VCaP (cell line): Measurements from ENCODE around the gene TMCO1.
A peak's percentile ranks its signal among the peaks of the same experiment; 100 is the strongest.
"Not testable (repeated sequence)": the region's sequence is repeated elsewhere in the genome, so short reads cannot be mapped to it uniquely, and the experiment has no call there.

Source experiments
- H3K27ac ChIP-seq: fragments of 450-650 bp; 2 replicates; pipeline ENCODE4 v1.5.1; 2017
- TF ChIP-seq, protein P1 (sequence below): fragments of 450-650 bp; conservative IDR thresholded peaks from 2 replicates; pipeline ENCODE4 v1.5.1; 2017; ENCODE audit warnings: mild to moderate bottlenecking, moderate library complexity

The TMCO1 gene, protein sequence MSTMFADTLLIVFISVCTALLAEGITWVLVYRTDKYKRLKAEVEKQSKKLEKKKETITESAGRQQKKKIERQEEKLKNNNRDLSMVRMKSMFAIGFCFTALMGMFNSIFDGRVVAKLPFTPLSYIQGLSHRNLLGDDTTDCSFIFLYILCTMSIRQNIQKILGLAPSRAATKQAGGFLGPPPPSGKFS

DNA sequence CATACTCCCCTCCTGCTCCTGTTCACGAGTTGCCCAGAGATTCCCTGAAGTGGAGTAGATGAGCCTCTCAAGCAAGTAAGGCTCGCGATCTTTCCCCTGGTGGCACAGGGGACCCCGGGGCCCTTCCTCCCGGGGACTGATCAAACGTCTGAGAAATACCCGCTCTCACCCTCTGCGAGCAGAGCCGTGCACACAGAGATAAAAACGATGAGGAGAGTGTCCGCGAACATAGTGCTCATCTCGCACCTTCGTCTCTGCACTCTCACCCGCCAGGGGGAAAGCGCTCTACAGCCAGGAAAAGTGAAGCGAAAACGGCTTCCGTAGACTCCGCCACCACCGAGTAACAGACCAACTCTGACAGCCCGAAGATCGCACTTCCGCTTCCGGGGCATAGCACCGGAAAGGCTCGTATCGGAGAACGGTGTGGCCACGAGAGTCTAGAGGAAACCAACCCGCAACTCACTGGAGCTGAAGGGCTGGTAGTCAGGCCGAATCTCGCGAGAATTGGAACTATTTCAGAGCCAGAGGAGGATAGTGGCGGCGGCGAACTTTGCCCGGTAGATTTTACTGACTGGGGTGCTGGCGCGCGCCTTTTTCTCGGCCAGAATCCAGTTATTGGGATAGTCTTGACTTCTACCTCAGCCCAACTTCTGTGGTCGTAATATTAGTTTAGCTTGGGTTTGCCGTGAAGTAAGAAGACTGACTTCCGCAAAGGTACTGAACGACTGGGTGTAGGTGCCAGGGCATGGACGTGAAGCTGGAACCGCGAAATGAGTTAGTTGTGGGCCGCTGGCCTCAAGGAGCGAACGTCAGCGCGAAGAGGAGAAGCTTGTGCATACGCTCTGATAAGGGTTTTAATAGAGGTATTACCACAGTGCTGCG is at the start of gene TMCO1:
TMCO1 (minus strand) TSS at position 356 of the 882 bp plus-strand sequence; CDS start at position 239, 117 bp downstream.
- TF ChIP-seq, protein P1, sequence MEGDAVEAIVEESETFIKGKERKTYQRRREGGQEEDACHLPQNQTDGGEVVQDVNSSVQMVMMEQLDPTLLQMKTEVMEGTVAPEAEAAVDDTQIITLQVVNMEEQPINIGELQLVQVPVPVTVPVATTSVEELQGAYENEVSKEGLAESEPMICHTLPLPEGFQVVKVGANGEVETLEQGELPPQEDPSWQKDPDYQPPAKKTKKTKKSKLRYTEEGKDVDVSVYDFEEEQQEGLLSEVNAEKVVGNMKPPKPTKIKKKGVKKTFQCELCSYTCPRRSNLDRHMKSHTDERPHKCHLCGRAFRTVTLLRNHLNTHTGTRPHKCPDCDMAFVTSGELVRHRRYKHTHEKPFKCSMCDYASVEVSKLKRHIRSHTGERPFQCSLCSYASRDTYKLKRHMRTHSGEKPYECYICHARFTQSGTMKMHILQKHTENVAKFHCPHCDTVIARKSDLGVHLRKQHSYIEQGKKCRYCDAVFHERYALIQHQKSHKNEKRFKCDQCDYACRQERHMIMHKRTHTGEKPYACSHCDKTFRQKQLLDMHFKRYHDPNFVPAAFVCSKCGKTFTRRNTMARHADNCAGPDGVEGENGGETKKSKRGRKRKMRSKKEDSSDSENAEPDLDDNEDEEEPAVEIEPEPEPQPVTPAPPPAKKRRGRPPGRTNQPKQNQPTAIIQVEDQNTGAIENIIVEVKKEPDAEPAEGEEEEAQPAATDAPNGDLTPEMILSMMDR = 0 out of 2 replicates have a peak, but pooled peaks have one; percentile 6
- peak within 1 kb of the TSS; percentile 79 for H3K27ac ChIP-seq

DNA sequence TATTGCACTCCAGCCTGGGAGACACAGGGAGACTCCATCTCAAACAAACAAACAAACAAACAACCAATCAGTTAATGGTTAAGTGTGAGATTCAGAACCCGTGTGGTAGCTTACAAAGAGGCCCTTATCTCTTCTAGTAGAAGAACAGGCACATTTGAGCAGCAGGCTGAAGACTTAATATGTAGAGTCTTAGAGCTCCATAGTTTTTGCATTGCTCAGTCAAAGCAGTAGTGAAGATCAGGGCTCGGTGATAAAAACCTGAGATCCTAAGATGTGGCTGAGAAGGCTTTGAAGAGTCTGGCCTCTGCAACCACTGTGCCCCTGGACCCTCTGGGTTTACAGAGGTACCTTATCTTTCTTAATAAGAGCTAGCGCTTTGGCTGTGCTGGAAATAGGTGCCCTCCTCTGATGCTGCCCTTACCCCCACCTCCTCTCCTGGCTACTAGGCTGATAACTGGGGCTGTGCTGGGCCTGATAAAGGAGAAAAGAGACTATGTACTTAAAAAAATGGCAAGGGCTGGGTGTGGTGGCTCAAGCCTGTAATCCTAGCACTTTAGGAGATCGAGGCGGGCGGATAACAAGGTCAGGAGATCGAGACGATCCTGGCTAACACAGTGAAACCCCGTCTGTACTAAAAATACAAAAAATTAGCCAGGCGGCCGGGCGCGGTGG is 48.3 kb upstream of the TMCO1 start:
- H3K27ac ChIP-seq = no peak overlapping the region
- TF ChIP-seq, protein P1 = no peak

DNA sequence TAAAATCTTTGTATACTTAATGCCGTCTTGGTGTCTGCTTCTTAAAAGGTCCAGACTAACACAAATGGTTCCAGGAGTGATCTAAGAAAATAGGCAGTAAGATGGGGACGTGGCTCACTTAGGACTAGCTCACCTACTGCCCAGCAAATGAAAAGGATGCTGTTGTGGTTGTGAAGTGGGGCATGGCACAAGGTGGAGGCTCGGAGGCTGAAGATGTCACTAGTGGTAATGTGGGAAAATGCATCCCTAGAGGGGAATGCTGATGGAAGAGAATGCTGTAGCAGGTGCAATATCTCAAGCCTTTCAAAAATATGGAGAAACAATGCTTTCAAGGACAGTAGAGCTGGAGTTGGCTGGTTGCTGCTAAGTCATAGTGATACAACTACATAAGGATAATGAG is 47.5 kb upstream of the TMCO1 start:
- no peak overlapping the region for H3K27ac ChIP-seq
- TF ChIP-seq, protein P1 = no peak

DNA sequence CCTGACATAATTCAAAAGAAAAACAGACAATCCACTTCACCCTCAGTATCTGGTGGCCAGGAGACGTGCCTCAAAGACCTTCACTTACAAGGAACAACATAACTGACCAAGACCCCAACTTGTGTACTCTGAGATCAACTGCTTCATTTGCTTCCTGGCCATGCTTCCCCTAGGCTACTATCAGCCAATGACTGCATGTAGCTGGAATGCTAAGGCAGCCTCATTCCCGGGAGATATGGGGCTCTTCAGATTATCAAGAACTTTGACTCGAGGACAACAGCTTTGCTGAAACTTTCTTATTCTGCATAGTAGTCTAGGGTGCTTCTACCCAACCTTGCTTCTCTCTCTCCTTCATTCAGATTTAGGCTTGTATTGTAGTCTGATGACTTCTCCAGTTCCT is 47.1 kb upstream of the TMCO1 start:
- TF ChIP-seq, protein P1 = no peak
- no peak overlapping the region for H3K27ac ChIP-seq

DNA sequence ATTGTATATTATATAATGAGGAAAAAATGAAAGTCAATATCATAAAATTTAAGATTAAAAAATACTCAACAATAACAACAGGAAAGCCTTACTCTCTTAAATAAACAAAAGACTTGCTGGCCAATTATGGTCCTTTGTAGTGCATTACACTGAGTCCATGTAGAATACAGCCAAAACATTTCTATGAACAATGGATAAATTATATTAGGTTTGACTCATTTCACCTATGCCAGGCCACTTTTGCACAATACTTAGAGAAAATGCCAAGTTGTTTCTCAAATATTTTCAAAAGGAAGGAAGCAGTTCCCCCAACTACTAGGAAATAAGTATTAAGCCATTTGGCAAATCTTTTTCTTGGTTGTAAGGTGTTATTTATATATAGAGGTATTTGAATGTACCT is 38.9 kb upstream of the TMCO1 start:
- H3K27ac ChIP-seq = no peak overlapping the region
- TF ChIP-seq, protein P1 = no peak

DNA sequence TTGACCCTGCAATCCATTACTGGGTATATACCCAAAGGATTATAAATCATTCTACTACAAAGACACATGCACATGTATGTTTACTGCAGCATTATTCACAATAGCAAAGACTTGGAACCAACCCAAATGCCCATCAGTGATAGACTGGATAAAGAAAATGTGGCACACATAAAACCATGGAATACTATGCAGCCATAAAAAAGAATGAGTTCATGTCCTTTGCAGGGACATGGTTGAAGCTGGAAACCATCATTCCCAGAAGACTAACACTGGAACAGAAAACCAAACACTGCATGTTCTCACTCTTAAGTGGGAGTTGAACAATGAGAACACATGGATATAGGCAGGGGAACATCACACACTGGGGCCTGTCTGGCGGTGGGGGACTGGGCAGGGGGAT is 35.8 kb upstream of the TMCO1 start:
- H3K27ac ChIP-seq = not testable (repeated sequence)

DNA sequence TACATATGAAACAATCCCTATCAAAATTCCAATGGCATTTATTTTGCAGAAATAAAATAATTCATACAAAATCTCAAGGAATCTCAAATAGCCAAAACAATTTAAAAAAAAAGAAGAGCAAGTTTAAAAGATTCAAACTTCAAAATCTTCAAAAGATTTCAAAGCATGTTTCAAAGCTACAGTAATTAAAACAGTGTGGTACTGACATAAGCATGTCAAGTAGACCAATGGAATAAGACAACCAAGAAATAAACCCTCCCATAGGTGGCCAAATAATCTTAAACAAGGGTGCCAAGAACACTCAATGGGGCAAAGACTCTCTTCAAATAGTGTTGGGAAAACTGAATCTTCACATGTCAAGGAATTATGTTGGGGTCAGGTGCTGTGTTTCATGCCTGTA is 30.7 kb upstream of the TMCO1 start:
- H3K27ac ChIP-seq = no peak overlapping the region

More for the DNA sequence above, 30.7 kb upstream of the TMCO1 start:
- TF ChIP-seq, protein P1 = no peak
